Endothelial cell of umbilical vein (primary cell): ENCODE results near the gene ZBTB8A. TPM values are rescaled to one million over a fixed set of nuclear protein-coding genes. Genes with fewer than 3 reads are reported as not detected.

Experiments
- BruUV-seq: library from RNA; stranded (reverse); fragments of 400-500 nt; replicated peaks from 2 replicates; lab custom pipeline; 2021; lab: Mats Ljungman, UMichigan
- CTCF ChIA-PET: fragments of 300-600, 350-600 bp; sonication (Branson Sonifier 250); formaldehyde crosslinking; loops from one replicate; lab custom pipeline; 2021; ENCODE audit warnings: antibody characterized with exemption, inconsistent platforms; lab: Charles Lee
- POLR2A ChIA-PET: fragments of 300-600, 350-600 bp; sonication (Branson Sonifier 250); formaldehyde crosslinking; loops from one replicate; lab custom pipeline; 2021; ENCODE audit warnings: antibody characterized with exemption, inconsistent platforms; lab: Charles Lee
- DNase-seq: peaks from one replicate; pipeline ENCODE4 v3.0.0-alpha.2; 2011; ENCODE audit warnings: low read depth, low spot score
- FAIRE-seq: peaks from 2 replicates; lab custom pipeline; 2011; peaks lifted over from hg19 to GRCh38; lab: Jason Lieb, UNC
- H2AFZ ChIP-seq: 2 replicates; pipeline ENCODE4 v1.6.0; 2012; ENCODE audit warnings: low read depth, low read length, control low read depth, inconsistent platforms
- H3K27ac ChIP-seq: 2 replicates; pipeline ENCODE4 v1.5.1; 2011; ENCODE audit warnings: low read depth, mild to moderate bottlenecking, control low read depth, low read length, moderate library complexity; ENCODE audit not compliant: insufficient read depth
- H3K27me3 ChIP-seq, 2 experiments: 2 replicates each; pipeline versions ENCODE4 v1.6.0 to v1.6.1; 2011; ENCODE audit warnings: low read length in 2 of 2, mixed read lengths in 1 of 2; ENCODE audit not compliant: control insufficient read depth in 2 of 2, insufficient read depth in 2 of 2
- H3K36me3 ChIP-seq, 2 experiments: 2 replicates in 1 of 2; 3 replicates in 1 of 2; pipeline ENCODE4 v1.5.1; 2011; ENCODE audit warnings: low read length in 2 of 2, mild to moderate bottlenecking in 1 of 2, moderate library complexity in 1 of 2; ENCODE audit not compliant: control insufficient read depth in 2 of 2, insufficient read depth in 2 of 2; ENCODE audit errors: extremely low read depth in 1 of 2
- H3K4me1 ChIP-seq: 3 replicates; pipeline ENCODE4 v1.5.1; 2011; ENCODE audit warnings: mild to moderate bottlenecking, low read length; ENCODE audit not compliant: control insufficient read depth, insufficient read depth; ENCODE audit errors: extremely low read depth
- H3K4me2 ChIP-seq: 2 replicates; pipeline ENCODE4 v1.6.1; 2011; ENCODE audit warnings: low read length, control low read depth, mixed read lengths; ENCODE audit not compliant: insufficient read depth
- H3K4me3 ChIP-seq, 3 experiments: fragments of 200-600 bp in 1 of 3; sonication (generic), shearing (Covaris generic) in 1 of 3; replicated peaks in 1 of 3; 2 replicates each; pipeline ENCODE4 v1.5.1; 2011 to 2016; ENCODE audit warnings: control low read depth in 3 of 3, low read length in 3 of 3, mild to moderate bottlenecking in 2 of 3, inconsistent platforms in 1 of 3, low read depth in 1 of 3, moderate library complexity in 1 of 3; ENCODE audit not compliant: insufficient read depth in 1 of 3
- H3K79me2 ChIP-seq: 2 replicates; pipeline ENCODE4 v1.6.0; 2012; ENCODE audit warnings: low read length, inconsistent platforms; ENCODE audit not compliant: control insufficient read depth, insufficient read depth
- H3K9ac ChIP-seq: replicated peaks from 2 replicates; pipeline ENCODE3; 2011; ENCODE audit warnings: low read length, control low read depth; ENCODE audit not compliant: insufficient read depth; ENCODE audit errors: extremely low read depth
- H3K9me1 ChIP-seq: replicated peaks from 3 replicates; pipeline ENCODE4 v1.6.0; 2011; ENCODE audit warnings: mild to moderate bottlenecking, low read length; ENCODE audit not compliant: control insufficient read depth, insufficient read depth; ENCODE audit errors: extremely low read depth
- H3K9me3 ChIP-seq: replicated peaks from 2 replicates; pipeline ENCODE4 v1.5.1; 2012; ENCODE audit warnings: low read length, inconsistent platforms; ENCODE audit not compliant: control insufficient read depth, insufficient read depth
- H4K20me1 ChIP-seq: replicated peaks from 2 replicates; pipeline ENCODE3; 2011; ENCODE audit warnings: mild to moderate bottlenecking, low read length; ENCODE audit not compliant: control insufficient read depth, insufficient read depth; ENCODE audit errors: extremely low read depth
- EZH2 ChIP-seq: IDR thresholded peaks from 2 replicates; pipeline ENCODE4 v1.6.1; 2012; ENCODE audit warnings: borderline replicate concordance, low read depth, mild to moderate bottlenecking, moderate library complexity, low read length, inconsistent platforms; ENCODE audit not compliant: severe bottlenecking
- FOS ChIP-seq: IDR thresholded peaks from 2 replicates; pipeline ENCODE4 v1.6.1; 2011; ENCODE audit warnings: mild to moderate bottlenecking, low read length, moderate library complexity, borderline replicate concordance; ENCODE audit not compliant: insufficient read depth
- GATA2 ChIP-seq: IDR thresholded peaks from 2 replicates; pipeline ENCODE4 v1.7.0; 2011; ENCODE audit warnings: low read depth, mild to moderate bottlenecking, moderate library complexity, mixed read lengths, low read length; ENCODE audit not compliant: insufficient read length, insufficient read depth
- JUN ChIP-seq: IDR thresholded peaks from 2 replicates; pipeline ENCODE4 v1.6.1; 2011; ENCODE audit warnings: borderline replicate concordance, low read depth; ENCODE audit not compliant: insufficient read length, insufficient read depth
- MAX ChIP-seq: IDR thresholded peaks from 2 replicates; pipeline ENCODE4 v1.6.1; 2011; ENCODE audit not compliant: insufficient read depth, insufficient read length
- MYC ChIP-seq: IDR thresholded peaks from one replicate; pipeline ENCODE4 v1.6.1; 2011; ENCODE audit warnings: mild to moderate bottlenecking, low read depth, low read length
- POLR2A ChIP-seq: IDR thresholded peaks from 2 replicates; pipeline ENCODE4 v1.6.1; 2012; ENCODE audit warnings: low read depth, mild to moderate bottlenecking, control low read depth, low read length
- POLR2AphosphoS5 ChIP-seq: IDR thresholded peaks from 2 replicates; pipeline ENCODE4 v1.6.1; 2012; ENCODE audit warnings: low read depth, mild to moderate bottlenecking, control low read depth, low read length, moderate library complexity; ENCODE audit not compliant: insufficient read depth
- dilution Hi-C: fragments of 300-500 bp; cut with MboI; formaldehyde crosslinking; loops from one replicate; pipeline ENCODE4 v1.15.0; 2019; ENCODE audit warnings: low sequenced_read_pairs; ENCODE audit not compliant: extremely low pct_ligation_motif_present
- intact Hi-C: fragments of 100-400 bp; cut with micrococcal nuclease; formaldehyde crosslinking; loops from one replicate; pipeline ENCODE4 v1.10.0; 2022
- polyA plus RNA-seq, 4 experiments: library from polyadenylated mRNA; depleted of rRNA in 3 of 4; stranded (reverse) in 3 of 4; unstranded in 1 of 4; fragments of >200 nt; gene quantifications; 2 replicates each; pipeline versions ENCODE4 v1.2.1 to v1.2.3, GENCODE V29; 2011 to 2012; ENCODE audit warnings: missing spikeins in 1 of 4
- total RNA-seq: library from RNA; stranded (reverse); gene quantifications from 2 replicates; pipeline ENCODE4 v1.2.3, GENCODE V29; 2021
- TF ChIP-seq, protein P1 (sequence below), 2 donors: IDR thresholded peaks; 1 replicate in 1 of 2; 2 replicates in 1 of 2; pipeline ENCODE4 v1.5.1; 2011; ENCODE audit warnings: low read length in 2 of 2, mild to moderate bottlenecking in 2 of 2, moderate library complexity in 2 of 2, control low read depth in 1 of 2, inconsistent platforms in 1 of 2, low read depth in 1 of 2; ENCODE audit not compliant: insufficient read depth in 1 of 2; ENCODE audit errors: extremely low read depth in 1 of 2

Gene ZBTB8A
- total and polyA plus RNA-seq, 2 donors (not counting 3 experiments of a cell fraction or from before 2014, with no cell fraction given), result 3.1 to 9.6 TPM

- dilution Hi-C loops (no loop called here), intact Hi-C loops (no loop called here)
- no peak for FAIRE-seq
- Histone ChIP-seq H3K9ac (no peak overlapping the region), H3K4me2 (no peak overlapping the region), H3K79me2 (peaks cover 2% of the 10 kb centered on the region), H3K4me3 (no peak overlapping the region), H3K9me3 (no peaks in the 10 kb centered on the region), H3K4me1 (peaks cover 18% of the 10 kb centered on the region), H3K9me1 (no peaks in the 10 kb centered on the region), H3K27ac (no peak overlapping the region), H2AFZ (no peak overlapping the region), H4K20me1 (no peaks in the 10 kb centered on the region), H3K27me3 (no peaks in the 10 kb centered on the region), H3K36me3 (no peaks in the 10 kb centered on the region)
- DNase-seq, result no peak
- no peak for TF ChIP-seq MYC
- no peak for TF ChIP-seq MAX
- no peak for TF ChIP-seq FOS
- no peak for TF ChIP-seq EZH2
- TF ChIP-seq POLR2AphosphoS5, result no peak
- no peak for TF ChIP-seq POLR2A
- TF ChIP-seq GATA2, result no peak
- no peak for TF ChIP-seq JUN
- TF ChIP-seq, protein P1, sequence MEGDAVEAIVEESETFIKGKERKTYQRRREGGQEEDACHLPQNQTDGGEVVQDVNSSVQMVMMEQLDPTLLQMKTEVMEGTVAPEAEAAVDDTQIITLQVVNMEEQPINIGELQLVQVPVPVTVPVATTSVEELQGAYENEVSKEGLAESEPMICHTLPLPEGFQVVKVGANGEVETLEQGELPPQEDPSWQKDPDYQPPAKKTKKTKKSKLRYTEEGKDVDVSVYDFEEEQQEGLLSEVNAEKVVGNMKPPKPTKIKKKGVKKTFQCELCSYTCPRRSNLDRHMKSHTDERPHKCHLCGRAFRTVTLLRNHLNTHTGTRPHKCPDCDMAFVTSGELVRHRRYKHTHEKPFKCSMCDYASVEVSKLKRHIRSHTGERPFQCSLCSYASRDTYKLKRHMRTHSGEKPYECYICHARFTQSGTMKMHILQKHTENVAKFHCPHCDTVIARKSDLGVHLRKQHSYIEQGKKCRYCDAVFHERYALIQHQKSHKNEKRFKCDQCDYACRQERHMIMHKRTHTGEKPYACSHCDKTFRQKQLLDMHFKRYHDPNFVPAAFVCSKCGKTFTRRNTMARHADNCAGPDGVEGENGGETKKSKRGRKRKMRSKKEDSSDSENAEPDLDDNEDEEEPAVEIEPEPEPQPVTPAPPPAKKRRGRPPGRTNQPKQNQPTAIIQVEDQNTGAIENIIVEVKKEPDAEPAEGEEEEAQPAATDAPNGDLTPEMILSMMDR (IDR thresholded peaks at IDR 0.05; ENCODE audit: extremely low read depth in 1 of 2, insufficient read depth in 1 of 2, low read depth in 1 of 2, low read length in 2 of 2), result no peak
- ChIA-PET CTCF (interaction anchor here (0.6 to 1.9 kb wide), 3 partner anchors 15 to 40 kb away, joined by 4 to 14 read pairs (median 4); no protein-coding TSS in a partner anchor), POLR2A (no interaction called here)
- BruUV-seq, result no TSS peak
These were observed 2.5 kb upstream of the ZBTB8A start for GRCh38 chr1:32536764-32537163.
